ENCODE measurements around the gene UBR4.

DNA sequence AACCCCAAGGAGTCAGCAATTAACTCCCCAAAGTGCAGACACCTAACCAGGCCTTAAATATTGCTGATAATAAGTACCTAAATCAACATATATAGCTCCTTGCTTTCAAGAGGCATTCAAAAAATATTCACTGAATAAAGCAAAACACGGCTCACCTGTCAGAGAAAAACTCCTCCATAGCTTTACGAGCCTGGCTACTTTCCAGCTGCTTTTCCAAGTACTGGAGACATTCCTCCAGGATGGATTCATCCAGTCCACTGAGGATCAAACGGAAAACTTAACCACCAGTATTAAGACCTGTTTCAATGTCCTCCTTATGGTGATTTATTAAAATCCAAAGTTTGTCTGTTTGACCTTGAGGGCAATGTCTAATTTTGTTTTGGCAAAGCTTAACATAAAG is 44.6 kb downstream of the UBR4 start:
- TF ChIP-seq POLR2A (IDR thresholded peaks at IDR 0.05; ENCODE audit: low read length), result no peak
- no peak for TF ChIP-seq GATA1 (IDR thresholded peaks at IDR 0.05; ENCODE audit: low read depth, low read length)
